Renal cortical epithelial cell (primary cell): Measurements from ENCODE around the gene MAP7D1. TPM values are rescaled to one million over a fixed set of nuclear protein-coding genes. Genes with fewer than 3 reads are reported as not detected.

Experiments
- DNase-seq: peaks from one replicate; pipeline ENCODE4 v3.0.0-alpha.2; 2011; ENCODE audit warnings: low read depth
- total RNA-seq: library from RNA; depleted of rRNA; stranded (reverse); fragments of >200 nt; gene quantifications from 2 replicates; pipeline ENCODE4 v1.2.3, GENCODE V29; 2014

Gene MAP7D1
- 87.9 and 149 TPM in 2 replicates for total RNA-seq

DNA sequence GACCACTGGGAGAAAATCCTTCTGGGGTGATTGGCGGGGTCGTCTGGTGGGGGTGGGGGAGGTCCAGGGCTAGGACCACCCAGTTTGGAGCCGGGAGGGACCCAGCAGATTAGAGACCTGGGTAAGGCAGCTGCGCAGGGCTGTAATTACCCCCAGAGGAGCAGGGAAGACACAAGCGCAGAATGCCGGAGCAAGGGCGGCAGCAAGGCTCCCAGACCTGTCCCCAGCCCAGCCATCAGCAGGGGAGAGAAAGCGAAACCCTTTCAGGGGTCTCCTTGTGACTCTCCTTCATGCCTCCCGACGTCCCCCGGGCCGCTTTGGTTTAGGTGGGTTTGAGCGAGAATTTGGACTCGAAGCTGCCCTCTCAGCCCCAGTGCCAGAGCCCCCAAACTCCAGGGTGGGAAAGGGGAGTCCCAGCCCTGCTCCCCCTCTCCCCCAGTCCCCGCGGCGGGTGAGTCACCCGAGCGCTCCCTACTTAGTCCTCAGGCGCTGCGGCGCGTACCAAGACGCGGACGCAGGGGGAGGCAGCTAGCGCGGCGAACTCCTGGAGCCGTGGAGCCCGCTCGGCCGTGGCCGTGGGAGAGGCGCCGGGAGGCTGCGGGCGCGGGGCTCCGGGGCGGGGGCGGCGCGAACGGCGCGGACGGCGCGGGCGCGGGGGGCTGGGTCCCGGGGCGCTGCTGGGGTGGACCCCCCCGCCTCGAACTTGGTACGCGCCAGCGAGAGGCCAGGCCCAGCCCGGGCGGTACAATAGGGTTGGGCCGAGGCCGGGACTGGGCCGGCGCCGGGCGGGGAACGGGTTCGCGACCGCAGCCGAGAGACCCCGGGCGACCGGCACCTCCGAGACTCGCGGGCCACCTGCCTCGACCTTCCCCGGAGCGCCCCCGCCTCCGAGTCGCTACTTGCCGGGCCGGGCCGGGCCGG, at the start of gene MAP7D1:
TSS of gene MAP7D1 (plus strand) at position 753 of the 921 bp plus-strand sequence. CDS start 258 bp downstream, outside the sequence.
- peak; percentile 50 for DNase-seq

GRCh38 chr1:36106269-36106668, 49.7 kb upstream of the MAP7D1 start:
- DNase-seq, result no peak

GRCh38 chr1:36107394-36107793, 48.6 kb upstream of the MAP7D1 start:
- no peak for DNase-seq

- no peak for DNase-seq
Measured at GRCh38 chr1:36108314-36108713, 47.6 kb upstream of the MAP7D1 start.

DNA sequence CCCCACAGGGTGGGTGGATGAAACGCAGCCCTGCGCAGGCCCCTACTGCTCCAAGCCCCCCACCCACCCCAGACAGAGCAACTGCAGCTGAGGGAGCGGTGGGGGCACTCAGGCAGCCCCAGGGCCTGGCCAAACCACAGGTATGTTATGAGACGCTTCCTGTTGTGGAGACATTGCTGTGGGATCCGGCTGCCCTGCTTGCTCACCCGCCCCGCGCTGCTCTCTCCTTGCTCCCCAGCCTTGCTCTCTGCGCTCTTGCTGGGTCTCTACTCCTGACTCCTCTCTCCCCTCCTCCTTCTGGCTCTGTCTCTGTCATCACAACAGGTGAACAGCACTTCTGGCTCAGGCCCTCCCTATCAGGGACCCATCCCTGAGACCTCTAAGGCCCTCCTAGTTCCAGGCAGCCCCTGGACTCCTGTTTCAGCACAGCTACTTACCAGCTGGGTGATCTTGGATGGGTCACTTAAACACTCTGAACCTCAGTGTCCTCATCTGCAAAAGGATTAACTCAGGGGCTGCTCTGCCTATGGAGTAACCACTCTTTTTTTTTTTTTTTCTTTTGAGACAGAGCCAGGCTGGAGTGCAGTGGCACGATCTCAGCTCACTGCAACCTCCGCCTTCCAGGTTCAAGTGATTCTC, 46.8 kb upstream of the MAP7D1 start:
- peak; percentile 67 for DNase-seq

DNA sequence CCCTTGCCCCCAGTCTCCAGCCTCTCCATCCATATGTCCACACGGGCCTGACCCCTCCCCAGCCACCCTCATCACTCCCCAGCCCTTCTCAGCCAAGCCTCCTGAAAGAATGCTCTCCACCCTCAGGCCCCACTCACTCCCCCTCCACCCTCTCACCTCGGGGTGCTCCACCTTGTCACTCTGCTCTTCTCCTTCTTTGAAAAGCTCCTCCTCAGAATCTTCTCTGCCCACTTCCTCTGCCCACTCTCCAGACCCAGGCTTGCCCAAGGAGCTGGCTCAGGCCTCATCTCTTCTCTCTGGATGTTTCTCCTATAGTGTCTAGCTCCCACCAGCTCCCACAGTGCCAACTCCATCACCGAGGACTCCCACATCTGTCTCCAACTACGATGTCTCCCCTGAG, 44.8 kb upstream of the MAP7D1 start:
- no peak for DNase-seq

- DNase-seq, result no peak
Measured at GRCh38 chr1:36112823-36113222, 43.1 kb upstream of the MAP7D1 start.

- DNase-seq, result no peak
Measured at GRCh38 chr1:36114371-36114770, 41.6 kb upstream of the MAP7D1 start.

DNA sequence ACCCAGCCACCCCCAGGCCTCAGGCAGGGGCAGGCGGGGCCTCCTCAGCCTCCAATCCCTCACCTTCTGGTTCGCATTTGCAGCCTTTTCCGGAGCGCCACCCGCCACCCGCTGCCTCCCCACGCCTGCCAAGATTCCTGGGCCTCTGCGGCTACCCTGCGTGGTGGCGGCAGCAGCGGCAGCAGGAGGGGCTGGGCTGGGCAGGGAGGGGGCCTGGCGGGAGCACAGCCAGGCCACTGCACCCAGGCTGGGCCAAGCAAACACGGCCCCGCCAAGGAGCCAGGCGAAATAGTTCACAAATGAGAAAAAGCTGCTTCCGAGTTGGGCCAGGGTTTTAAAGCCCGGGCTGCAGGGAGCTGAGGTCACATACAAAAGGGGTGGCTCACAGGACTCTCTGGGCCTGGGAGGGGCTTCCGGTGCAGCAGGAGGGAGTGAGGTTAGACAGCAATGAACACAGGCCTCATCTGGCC, 40.7 kb upstream of the MAP7D1 start:
- no peak for DNase-seq

GRCh38 chr1:36115931-36116330, 40.0 kb upstream of the MAP7D1 start:
- DNase-seq, result no peak

GRCh38 chr1:36116901-36117300, 39.1 kb upstream of the MAP7D1 start:
- DNase-seq, result no peak

DNA sequence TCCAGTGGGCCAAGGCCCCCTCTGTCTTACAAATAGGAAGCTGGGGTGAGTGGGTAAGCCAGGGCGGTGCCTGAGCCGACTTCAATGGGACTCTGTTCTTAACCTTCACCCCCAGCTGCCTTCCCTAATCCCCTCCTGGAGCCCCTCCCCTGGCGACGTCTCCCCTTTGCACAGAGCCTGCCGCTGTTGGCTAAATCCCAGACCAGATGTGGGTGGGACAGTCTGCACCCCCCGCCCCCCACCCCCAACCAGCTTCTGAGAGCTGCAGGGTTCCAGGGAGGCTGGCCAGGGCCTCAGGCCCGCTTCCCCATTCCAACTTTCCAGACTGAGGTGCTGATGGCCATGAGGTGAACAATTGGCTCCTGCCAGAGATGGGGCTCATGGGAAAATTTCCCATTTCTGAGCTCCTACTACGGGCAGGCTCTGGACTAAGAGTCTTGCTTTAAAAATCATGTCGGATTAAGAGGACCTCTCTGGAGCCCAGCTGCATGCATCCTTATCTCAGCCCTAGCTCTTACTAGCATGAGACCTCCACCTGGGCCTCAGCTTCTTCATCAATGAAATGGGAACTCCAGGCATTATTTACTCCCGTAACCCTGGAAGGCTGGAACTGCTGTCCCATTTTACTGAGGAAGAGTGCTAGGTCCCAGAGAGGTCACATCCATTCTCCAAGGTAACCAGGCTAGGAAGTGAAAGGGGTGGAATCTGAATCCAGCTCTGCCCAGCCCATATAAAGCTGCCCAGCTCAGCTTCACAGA, 37.3 kb upstream of the MAP7D1 start:
- no peak for DNase-seq

GRCh38 chr1:36119456-36119855, 36.5 kb upstream of the MAP7D1 start:
- DNase-seq, result no peak

DNA sequence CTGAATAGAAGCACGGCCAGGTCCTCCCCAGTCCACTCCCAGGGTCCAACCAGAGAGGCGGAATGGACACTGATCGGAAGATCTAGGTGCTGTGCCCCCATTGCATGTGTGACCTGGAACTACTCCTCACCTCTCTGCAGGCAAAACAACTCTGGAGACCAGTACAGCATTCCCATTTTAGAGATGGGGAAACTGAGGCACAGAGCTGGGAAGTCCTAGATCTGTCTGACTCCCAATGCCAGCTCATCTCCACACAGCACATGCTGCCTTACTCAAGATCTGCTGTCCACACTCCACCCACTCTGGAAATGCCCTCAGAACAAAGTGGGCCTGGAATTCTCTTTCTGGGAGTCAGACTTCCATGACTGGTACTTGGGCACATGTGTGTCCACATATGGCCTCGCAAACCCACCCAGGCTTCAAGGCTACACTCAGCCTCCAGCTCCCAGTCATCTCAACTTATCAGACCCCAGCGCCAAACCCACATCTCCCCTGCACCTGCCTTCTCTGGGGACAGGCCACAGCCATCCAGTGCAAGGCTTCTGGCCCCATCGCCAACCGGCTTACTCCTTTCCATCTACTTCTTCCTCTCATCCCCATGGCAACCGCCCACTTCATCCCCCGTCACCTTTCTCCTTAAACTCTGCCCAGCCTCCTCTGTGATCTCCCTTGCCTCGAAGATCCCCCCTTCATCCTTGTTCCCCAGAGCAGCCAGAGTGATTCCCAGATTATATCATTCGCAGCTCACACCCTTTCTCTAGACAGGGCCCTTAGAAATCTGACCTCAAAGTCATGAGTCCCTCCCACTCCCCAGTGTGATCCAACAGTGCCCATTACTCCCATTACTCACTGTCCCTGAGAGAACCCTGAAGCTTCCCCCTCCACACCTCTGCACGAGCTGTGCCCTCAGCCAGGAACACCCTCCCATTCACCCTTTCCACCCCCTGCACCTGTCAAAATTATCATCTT, 33.6 kb upstream of the MAP7D1 start:
- DNase-seq, result no peak

DNA sequence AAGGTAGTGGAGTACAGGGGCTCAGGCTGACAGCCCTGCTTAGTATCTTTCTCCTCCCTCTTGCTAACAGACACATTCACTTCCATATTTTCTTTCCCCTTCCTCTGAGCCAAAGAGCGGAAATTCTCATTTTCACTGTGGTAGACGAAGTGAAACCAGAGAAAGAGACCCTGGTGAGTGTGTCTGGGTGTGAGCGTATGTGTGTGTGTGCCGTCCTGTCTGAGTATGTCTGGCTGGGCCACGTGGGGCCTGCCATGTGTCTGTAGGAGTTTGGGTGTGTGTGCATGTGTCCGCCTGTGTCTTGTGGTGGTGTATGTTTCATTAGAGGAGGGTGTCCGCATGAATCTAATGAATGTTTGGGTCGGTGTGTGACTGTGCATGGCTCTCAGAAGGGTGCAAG, 32.6 kb upstream of the MAP7D1 start:
- no peak for DNase-seq

- no peak for DNase-seq
Measured at GRCh38 chr1:36124404-36125128, 31.4 kb upstream of the MAP7D1 start.

- DNase-seq, result no peak
Measured at GRCh38 chr1:36125129-36125991, 30.6 kb upstream of the MAP7D1 start, which contains the start of gene COL8A2. Gene COL8A2 (minus strand): TSS chr1:36125222. CDS start chr1:36100242, 24,980 bp downstream.

- DNase-seq, result no peak
Measured at GRCh38 chr1:36126005-36126716, 29.8 kb upstream of the MAP7D1 start.
